ENCODE data around the gene SOAT1.

DNA sequence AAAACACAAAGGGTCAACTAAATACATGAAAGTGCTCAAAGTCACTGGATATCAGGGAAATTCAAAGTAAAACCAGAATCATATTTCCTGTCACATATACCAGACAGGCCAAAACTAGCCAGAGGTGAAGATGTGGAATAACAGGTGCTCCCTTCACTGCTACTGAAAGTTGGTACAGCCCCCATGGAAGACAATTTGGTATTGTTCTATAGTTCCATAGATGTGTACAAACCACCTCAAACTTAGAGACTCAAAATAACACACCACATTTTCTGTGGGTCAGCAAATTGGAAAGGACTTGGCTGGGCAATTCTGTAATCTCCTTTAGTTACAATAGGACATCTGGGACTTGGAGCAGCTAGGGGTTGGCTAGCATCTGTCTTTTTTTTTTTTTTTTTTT lies 24.5 kb upstream of the SOAT1 start:
- TF ChIP-seq, protein P1, sequence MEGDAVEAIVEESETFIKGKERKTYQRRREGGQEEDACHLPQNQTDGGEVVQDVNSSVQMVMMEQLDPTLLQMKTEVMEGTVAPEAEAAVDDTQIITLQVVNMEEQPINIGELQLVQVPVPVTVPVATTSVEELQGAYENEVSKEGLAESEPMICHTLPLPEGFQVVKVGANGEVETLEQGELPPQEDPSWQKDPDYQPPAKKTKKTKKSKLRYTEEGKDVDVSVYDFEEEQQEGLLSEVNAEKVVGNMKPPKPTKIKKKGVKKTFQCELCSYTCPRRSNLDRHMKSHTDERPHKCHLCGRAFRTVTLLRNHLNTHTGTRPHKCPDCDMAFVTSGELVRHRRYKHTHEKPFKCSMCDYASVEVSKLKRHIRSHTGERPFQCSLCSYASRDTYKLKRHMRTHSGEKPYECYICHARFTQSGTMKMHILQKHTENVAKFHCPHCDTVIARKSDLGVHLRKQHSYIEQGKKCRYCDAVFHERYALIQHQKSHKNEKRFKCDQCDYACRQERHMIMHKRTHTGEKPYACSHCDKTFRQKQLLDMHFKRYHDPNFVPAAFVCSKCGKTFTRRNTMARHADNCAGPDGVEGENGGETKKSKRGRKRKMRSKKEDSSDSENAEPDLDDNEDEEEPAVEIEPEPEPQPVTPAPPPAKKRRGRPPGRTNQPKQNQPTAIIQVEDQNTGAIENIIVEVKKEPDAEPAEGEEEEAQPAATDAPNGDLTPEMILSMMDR (IDR thresholded peaks at IDR 0.05): no peak
- TF ChIP-seq POLR2A (IDR thresholded peaks at IDR 0.05): no peak

Measured in body of pancreas (tissue), 4 donors.